HEK293 (cell line): Measurements from ENCODE around the gene BCR.

ENCODE experiments used
- CTCF ChIA-PET: fragments of 350-600 bp; formaldehyde crosslinking; extraction: SDS; loops from one replicate; lab custom pipeline; 2021; ENCODE audit warnings: antibody characterized with exemption; lab: Yijun Ruan, JAX
- POLR2A ChIA-PET: fragments of 300-600 bp; formaldehyde crosslinking; extraction: SDS; loops from one replicate; lab custom pipeline; 2020; ENCODE audit warnings: antibody characterized with exemption, inconsistent platforms; lab: Yijun Ruan, JAX
- H3K27ac ChIP-seq: fragments of 200-500 bp; sonication (Bioruptor generic); 2 replicates; pipeline ENCODE4 v1.5.1; 2014; ENCODE audit warnings: low read depth, low read length, control low read depth, inconsistent platforms; ENCODE audit errors: extremely low read depth
- H3K36me3 ChIP-seq, 2 experiments: fragments of 200-500 bp in 1 of 2; sonication (Bioruptor generic) in 1 of 2; 1 replicate in 1 of 2; 2 replicates in 1 of 2; pipeline ENCODE4 v1.5.1; 2014 to 2017; ENCODE audit warnings: inconsistent platforms in 2 of 2, low read length in 2 of 2; ENCODE audit not compliant: control insufficient read depth in 2 of 2, insufficient read depth in 1 of 2
- H3K4me1 ChIP-seq: fragments of 200-500 bp; sonication (Bioruptor generic); 2 replicates; pipeline ENCODE4 v1.5.1; 2014; ENCODE audit warnings: mild to moderate bottlenecking, low read length, inconsistent platforms; ENCODE audit not compliant: control insufficient read depth, insufficient read depth
- H3K4me3 ChIP-seq: 2 replicates; pipeline ENCODE4 v1.5.1; 2011; ENCODE audit warnings: low read depth, mild to moderate bottlenecking, control low read depth, low read length, moderate library complexity
- H3K9me3 ChIP-seq: fragments of 200-500 bp; sonication (Bioruptor generic); 2 replicates; pipeline ENCODE4 v1.5.1; 2014; ENCODE audit warnings: low read depth, low read length, inconsistent platforms; ENCODE audit not compliant: control insufficient read depth, insufficient read depth
- BCL11B ChIP-seq: fragments of 450-650 bp; formaldehyde crosslinking; IDR thresholded peaks from 2 replicates; pipeline ENCODE4 v1.5.1; 2016; ENCODE audit warnings: low read depth, missing biosample characterization, missing genetic modification characterization
- GFI1B ChIP-seq: fragments of 450-650 bp; formaldehyde crosslinking; IDR thresholded peaks from 2 replicates; pipeline ENCODE4 v1.5.1; 2016; ENCODE audit warnings: missing biosample characterization, missing genetic modification characterization
- GLI4 ChIP-seq: fragments of 450-650 bp; formaldehyde crosslinking; IDR thresholded peaks from 2 replicates; pipeline ENCODE4 v1.5.1; 2016; ENCODE audit warnings: missing biosample characterization, missing genetic modification characterization
- GLIS1 ChIP-seq: fragments of 450-650 bp; formaldehyde crosslinking; IDR thresholded peaks from 2 replicates; pipeline ENCODE4 v1.5.1; 2016; ENCODE audit warnings: missing biosample characterization, missing genetic modification characterization
- GLIS2 ChIP-seq: fragments of 450-650 bp; formaldehyde crosslinking; IDR thresholded peaks from 2 replicates; pipeline ENCODE4 v1.5.1; 2016; ENCODE audit warnings: missing biosample characterization, missing genetic modification characterization
- HOXC10 ChIP-seq: sonication (generic); formaldehyde crosslinking; IDR thresholded peaks from 2 replicates; pipeline ENCODE4 v1.8.1; 2023; ENCODE audit warnings: mild to moderate bottlenecking, missing genetic modification reagents
- KLF10 ChIP-seq: fragments of 450-650 bp; IDR thresholded peaks from 2 replicates; pipeline ENCODE4 v1.5.1; 2018; ENCODE audit warnings: missing biosample characterization, mild to moderate bottlenecking, missing genetic modification characterization
- RBAK ChIP-seq: fragments of 450-650 bp; formaldehyde crosslinking; IDR thresholded peaks from 2 replicates; pipeline ENCODE4 v1.5.1; 2016; ENCODE audit warnings: missing biosample characterization, missing genetic modification characterization
- ZBTB48 ChIP-seq: fragments of 450-650 bp; formaldehyde crosslinking; IDR thresholded peaks from 2 replicates; pipeline ENCODE4 v1.5.1; 2016; ENCODE audit warnings: missing biosample characterization, missing genetic modification characterization
- ZNF10 ChIP-seq: fragments of 450-650 bp; formaldehyde crosslinking; IDR thresholded peaks from 2 replicates; pipeline ENCODE4 v1.5.1; 2017; ENCODE audit warnings: missing biosample characterization, missing genetic modification characterization
- ZNF132 ChIP-seq: fragments of 450-650 bp; formaldehyde crosslinking; IDR thresholded peaks from 2 replicates; pipeline ENCODE4 v1.5.1; 2017; ENCODE audit warnings: missing biosample characterization, missing genetic modification characterization, borderline replicate concordance
- ZNF140 ChIP-seq: fragments of 450-650 bp; formaldehyde crosslinking; IDR thresholded peaks from 2 replicates; pipeline ENCODE4 v1.5.1; 2016; ENCODE audit warnings: missing biosample characterization, missing genetic modification characterization
- ZNF174 ChIP-seq: fragments of 450-650 bp; formaldehyde crosslinking; IDR thresholded peaks from 2 replicates; pipeline ENCODE4 v1.5.0; 2017; ENCODE audit warnings: missing biosample characterization, mild to moderate bottlenecking, missing genetic modification characterization
- ZNF37A ChIP-seq: fragments of 450-650 bp; IDR thresholded peaks from 2 replicates; pipeline ENCODE4 v1.5.1; 2018; ENCODE audit warnings: missing biosample characterization, missing genetic modification characterization
- ZNF391 ChIP-seq: fragments of 450-650 bp; formaldehyde crosslinking; IDR thresholded peaks from 2 replicates; pipeline ENCODE4 v1.5.1; 2016; ENCODE audit warnings: low read depth, missing biosample characterization, missing genetic modification characterization, borderline replicate concordance
- ZNF394 ChIP-seq: fragments of 450-650 bp; formaldehyde crosslinking; IDR thresholded peaks from 2 replicates; pipeline ENCODE4 v1.5.1; 2016; ENCODE audit warnings: missing biosample characterization, missing genetic modification characterization, mild to moderate bottlenecking, moderate library complexity, borderline replicate concordance
- ZNF530 ChIP-seq: fragments of 450-650 bp; formaldehyde crosslinking; IDR thresholded peaks from 2 replicates; pipeline ENCODE4 v1.5.1; 2016; ENCODE audit warnings: low read depth, missing biosample characterization, missing genetic modification characterization
- ZNF548 ChIP-seq: fragments of 450-650 bp; formaldehyde crosslinking; IDR thresholded peaks from 2 replicates; pipeline ENCODE4 v1.5.1; 2016; ENCODE audit warnings: missing biosample characterization, missing genetic modification characterization
- ZNF560 ChIP-seq: fragments of 450-650 bp; formaldehyde crosslinking; IDR thresholded peaks from 2 replicates; pipeline ENCODE4 v1.5.1; 2017; ENCODE audit warnings: missing biosample characterization, missing genetic modification characterization, borderline replicate concordance
- ZNF623 ChIP-seq: fragments of 450-650 bp; formaldehyde crosslinking; IDR thresholded peaks from 2 replicates; pipeline ENCODE4 v1.5.1; 2016; ENCODE audit warnings: missing biosample characterization, missing genetic modification characterization
- ZNF707 ChIP-seq: fragments of 450-650 bp; formaldehyde crosslinking; IDR thresholded peaks from 2 replicates; pipeline ENCODE4 v1.5.1; 2016; ENCODE audit warnings: missing biosample characterization, missing genetic modification characterization
- TF ChIP-seq, protein P1 (sequence below): fragments of 450-650 bp; IDR thresholded peaks from 2 replicates; pipeline ENCODE4 v1.5.1; 2018; ENCODE audit warnings: missing biosample characterization, mild to moderate bottlenecking, missing genetic modification characterization
- TF ChIP-seq, protein P2 (sequence below): fragments of 450-650 bp; formaldehyde crosslinking; IDR thresholded peaks from 2 replicates; pipeline ENCODE4 v1.5.1; 2016; ENCODE audit warnings: missing biosample characterization, missing genetic modification characterization
- TF ChIP-seq, protein P3 (sequence below): fragments of 450-650 bp; formaldehyde crosslinking; IDR thresholded peaks from 2 replicates; pipeline ENCODE4 v1.5.1; 2016; ENCODE audit warnings: missing biosample characterization, missing genetic modification characterization
- TF ChIP-seq, protein P4 (sequence below): fragments of 450-650 bp; formaldehyde crosslinking; IDR thresholded peaks from 2 replicates; pipeline ENCODE4 v1.5.1; 2016; ENCODE audit warnings: missing biosample characterization, missing genetic modification characterization
- TF ChIP-seq, protein P5 (sequence below): fragments of 450-650 bp; formaldehyde crosslinking; IDR thresholded peaks from 2 replicates; pipeline ENCODE4 v1.5.0; 2017; ENCODE audit warnings: missing biosample characterization, missing genetic modification characterization, borderline replicate concordance
- TF ChIP-seq, protein P6 (sequence below): fragments of 450-650 bp; formaldehyde crosslinking; IDR thresholded peaks from 2 replicates; pipeline ENCODE4 v1.5.1; 2016; ENCODE audit warnings: missing biosample characterization, missing genetic modification characterization

Gene BCR

DNA sequence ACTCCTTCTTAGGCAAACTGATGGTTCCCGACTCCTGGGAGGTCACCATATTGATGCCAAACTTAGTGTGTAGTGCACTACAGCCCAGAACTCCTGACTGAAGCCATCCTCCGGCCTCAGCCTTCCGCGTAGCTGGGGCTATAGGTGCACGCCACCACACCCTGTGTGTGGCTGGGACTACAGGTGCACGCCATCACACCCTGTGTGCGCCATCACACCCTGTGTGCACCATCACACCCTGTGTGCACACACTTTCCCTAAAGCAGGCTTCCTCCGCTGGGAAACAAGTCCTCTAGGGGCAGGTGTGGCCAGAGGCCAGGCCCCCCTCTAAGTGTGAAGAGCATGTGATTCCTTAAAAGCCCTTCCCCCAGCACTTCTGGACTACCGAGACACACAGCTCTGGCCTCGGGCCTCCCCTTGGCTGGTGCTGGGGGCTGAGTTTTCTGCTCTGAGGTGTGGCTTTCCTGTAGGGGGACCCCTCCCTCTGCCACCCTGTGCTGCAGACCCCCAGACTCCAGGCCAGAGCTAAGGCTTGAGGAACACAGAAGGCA, 81.7 kb downstream of the BCR start:
- CTCF ChIA-PET, result interaction anchor here (0.6 to 1.3 kb wide), 2 partner anchors 105 to 118 kb away, joined by 3 to 7 read pairs; no protein-coding TSS in a partner anchor

DNA sequence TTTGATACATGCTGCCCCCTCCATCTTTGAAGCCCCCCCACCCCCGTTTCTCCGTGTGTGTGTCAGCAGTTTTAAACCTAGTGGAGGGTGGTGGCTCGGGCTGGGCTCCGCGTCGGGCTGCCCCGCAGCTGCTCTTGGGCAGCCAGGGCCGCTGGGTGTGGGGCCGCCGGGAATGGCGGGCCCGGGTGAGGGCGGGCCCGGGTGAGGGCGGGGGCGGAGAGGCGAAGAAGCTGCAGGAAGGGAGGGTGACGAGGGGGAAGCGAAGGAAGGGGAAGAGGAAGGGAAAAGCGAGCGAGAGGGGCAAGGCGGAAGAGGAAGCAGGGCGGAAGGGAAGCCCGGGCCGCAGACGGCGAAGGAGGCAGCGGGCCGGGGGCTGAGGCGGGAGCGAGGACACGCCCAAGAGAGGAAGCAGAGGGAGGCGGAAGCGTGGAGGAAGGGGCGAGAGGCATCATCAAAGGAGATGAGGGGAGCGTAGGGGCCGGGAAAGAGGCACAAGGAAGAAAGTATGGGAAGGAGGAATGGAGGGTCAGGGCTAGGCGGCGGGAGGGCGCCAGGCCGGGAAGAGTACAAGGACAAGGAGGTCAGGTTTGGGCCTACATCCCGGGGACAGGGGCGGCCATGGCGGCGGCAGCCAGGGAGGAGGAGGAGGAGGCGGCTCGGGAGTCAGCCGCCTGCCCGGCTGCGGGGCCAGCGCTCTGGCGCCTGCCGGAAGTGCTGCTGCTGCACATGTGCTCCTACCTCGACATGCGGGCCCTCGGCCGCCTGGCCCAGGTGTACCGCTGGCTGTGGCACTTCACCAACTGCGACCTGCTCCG, 82.4 kb downstream of the BCR start:
- Histone ChIP-seq H3K9me3 (no peaks in the 10 kb centered on the region), H3K27ac (no peak overlapping the region), H3K4me1 (no peaks in the 10 kb centered on the region), H3K36me3 (peaks cover 0 to 90% of the 10 kb centered on the region in 2 experiments; a peak in 1 of 3 replicates), H3K4me3 (no peak overlapping the region)
- CTCF ChIA-PET, result interaction anchor here (1.3 kb wide), 1 partner anchor 106 kb away, joined by 7 read pairs; no protein-coding TSS in a partner anchor
- POLR2A ChIA-PET, result no interaction called here
- TF ChIP-seq GFI1B (tag by site-specific recombination) (no peak), RBAK (tag by site-specific recombination) (no peak), ZNF391 (tag by site-specific recombination) (no peak), HOXC10 (no peak), GLIS1 (tag by site-specific recombination) (no peak), ZNF560 (no peak)
- TF ChIP-seq, protein P1, sequence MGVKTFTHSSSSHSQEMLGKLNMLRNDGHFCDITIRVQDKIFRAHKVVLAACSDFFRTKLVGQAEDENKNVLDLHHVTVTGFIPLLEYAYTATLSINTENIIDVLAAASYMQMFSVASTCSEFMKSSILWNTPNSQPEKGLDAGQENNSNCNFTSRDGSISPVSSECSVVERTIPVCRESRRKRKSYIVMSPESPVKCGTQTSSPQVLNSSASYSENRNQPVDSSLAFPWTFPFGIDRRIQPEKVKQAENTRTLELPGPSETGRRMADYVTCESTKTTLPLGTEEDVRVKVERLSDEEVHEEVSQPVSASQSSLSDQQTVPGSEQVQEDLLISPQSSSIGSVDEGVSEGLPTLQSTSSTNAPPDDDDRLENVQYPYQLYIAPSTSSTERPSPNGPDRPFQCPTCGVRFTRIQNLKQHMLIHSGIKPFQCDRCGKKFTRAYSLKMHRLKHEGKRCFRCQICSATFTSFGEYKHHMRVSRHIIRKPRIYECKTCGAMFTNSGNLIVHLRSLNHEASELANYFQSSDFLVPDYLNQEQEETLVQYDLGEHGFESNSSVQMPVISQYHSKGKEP (tag by site-specific recombination), result no peak
- TF ChIP-seq, protein P2, sequence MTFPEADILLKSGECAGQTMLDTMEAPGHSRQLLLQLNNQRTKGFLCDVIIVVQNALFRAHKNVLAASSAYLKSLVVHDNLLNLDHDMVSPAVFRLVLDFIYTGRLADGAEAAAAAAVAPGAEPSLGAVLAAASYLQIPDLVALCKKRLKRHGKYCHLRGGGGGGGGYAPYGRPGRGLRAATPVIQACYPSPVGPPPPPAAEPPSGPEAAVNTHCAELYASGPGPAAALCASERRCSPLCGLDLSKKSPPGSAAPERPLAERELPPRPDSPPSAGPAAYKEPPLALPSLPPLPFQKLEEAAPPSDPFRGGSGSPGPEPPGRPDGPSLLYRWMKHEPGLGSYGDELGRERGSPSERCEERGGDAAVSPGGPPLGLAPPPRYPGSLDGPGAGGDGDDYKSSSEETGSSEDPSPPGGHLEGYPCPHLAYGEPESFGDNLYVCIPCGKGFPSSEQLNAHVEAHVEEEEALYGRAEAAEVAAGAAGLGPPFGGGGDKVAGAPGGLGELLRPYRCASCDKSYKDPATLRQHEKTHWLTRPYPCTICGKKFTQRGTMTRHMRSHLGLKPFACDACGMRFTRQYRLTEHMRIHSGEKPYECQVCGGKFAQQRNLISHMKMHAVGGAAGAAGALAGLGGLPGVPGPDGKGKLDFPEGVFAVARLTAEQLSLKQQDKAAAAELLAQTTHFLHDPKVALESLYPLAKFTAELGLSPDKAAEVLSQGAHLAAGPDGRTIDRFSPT, result no peak
- TF ChIP-seq, protein P3, sequence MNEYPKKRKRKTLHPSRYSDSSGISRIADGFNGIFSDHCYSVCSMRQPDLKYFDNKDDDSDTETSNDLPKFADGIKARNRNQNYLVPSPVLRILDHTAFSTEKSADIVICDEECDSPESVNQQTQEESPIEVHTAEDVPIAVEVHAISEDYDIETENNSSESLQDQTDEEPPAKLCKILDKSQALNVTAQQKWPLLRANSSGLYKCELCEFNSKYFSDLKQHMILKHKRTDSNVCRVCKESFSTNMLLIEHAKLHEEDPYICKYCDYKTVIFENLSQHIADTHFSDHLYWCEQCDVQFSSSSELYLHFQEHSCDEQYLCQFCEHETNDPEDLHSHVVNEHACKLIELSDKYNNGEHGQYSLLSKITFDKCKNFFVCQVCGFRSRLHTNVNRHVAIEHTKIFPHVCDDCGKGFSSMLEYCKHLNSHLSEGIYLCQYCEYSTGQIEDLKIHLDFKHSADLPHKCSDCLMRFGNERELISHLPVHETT, result no peak

More for the DNA sequence above, 81.7 kb downstream of the BCR start:
- H3K36me3 ChIP-seq, result peaks cover 0 to 90% of the 10 kb centered on the region in 2 experiments; a peak in 1 of 3 replicates
- no peaks in the 10 kb centered on the region for H3K4me1 ChIP-seq
- H3K4me3 ChIP-seq, result no peak overlapping the region
- POLR2A ChIA-PET, result no interaction called here
- no peak for TF ChIP-seq BCL11B (tag by site-specific recombination)
- no peak for TF ChIP-seq ZNF394 (tag by site-specific recombination)
- TF ChIP-seq ZNF174 (tag by site-specific recombination), result no peak
- TF ChIP-seq, protein P4, sequence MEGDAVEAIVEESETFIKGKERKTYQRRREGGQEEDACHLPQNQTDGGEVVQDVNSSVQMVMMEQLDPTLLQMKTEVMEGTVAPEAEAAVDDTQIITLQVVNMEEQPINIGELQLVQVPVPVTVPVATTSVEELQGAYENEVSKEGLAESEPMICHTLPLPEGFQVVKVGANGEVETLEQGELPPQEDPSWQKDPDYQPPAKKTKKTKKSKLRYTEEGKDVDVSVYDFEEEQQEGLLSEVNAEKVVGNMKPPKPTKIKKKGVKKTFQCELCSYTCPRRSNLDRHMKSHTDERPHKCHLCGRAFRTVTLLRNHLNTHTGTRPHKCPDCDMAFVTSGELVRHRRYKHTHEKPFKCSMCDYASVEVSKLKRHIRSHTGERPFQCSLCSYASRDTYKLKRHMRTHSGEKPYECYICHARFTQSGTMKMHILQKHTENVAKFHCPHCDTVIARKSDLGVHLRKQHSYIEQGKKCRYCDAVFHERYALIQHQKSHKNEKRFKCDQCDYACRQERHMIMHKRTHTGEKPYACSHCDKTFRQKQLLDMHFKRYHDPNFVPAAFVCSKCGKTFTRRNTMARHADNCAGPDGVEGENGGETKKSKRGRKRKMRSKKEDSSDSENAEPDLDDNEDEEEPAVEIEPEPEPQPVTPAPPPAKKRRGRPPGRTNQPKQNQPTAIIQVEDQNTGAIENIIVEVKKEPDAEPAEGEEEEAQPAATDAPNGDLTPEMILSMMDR, result no peak
- TF ChIP-seq, protein P5, sequence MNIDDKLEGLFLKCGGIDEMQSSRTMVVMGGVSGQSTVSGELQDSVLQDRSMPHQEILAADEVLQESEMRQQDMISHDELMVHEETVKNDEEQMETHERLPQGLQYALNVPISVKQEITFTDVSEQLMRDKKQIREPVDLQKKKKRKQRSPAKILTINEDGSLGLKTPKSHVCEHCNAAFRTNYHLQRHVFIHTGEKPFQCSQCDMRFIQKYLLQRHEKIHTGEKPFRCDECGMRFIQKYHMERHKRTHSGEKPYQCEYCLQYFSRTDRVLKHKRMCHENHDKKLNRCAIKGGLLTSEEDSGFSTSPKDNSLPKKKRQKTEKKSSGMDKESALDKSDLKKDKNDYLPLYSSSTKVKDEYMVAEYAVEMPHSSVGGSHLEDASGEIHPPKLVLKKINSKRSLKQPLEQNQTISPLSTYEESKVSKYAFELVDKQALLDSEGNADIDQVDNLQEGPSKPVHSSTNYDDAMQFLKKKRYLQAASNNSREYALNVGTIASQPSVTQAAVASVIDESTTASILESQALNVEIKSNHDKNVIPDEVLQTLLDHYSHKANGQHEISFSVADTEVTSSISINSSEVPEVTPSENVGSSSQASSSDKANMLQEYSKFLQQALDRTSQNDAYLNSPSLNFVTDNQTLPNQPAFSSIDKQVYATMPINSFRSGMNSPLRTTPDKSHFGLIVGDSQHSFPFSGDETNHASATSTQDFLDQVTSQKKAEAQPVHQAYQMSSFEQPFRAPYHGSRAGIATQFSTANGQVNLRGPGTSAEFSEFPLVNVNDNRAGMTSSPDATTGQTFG (tag by site-specific recombination), result no peak
- TF ChIP-seq ZNF548 (tag by site-specific recombination), result no peak
- TF ChIP-seq ZNF623 (tag by site-specific recombination), result no peak
- no peak for TF ChIP-seq ZNF140
- TF ChIP-seq ZNF37A, result no peak
- no peak for TF ChIP-seq ZNF707 (tag by site-specific recombination)
- TF ChIP-seq, protein P6, sequence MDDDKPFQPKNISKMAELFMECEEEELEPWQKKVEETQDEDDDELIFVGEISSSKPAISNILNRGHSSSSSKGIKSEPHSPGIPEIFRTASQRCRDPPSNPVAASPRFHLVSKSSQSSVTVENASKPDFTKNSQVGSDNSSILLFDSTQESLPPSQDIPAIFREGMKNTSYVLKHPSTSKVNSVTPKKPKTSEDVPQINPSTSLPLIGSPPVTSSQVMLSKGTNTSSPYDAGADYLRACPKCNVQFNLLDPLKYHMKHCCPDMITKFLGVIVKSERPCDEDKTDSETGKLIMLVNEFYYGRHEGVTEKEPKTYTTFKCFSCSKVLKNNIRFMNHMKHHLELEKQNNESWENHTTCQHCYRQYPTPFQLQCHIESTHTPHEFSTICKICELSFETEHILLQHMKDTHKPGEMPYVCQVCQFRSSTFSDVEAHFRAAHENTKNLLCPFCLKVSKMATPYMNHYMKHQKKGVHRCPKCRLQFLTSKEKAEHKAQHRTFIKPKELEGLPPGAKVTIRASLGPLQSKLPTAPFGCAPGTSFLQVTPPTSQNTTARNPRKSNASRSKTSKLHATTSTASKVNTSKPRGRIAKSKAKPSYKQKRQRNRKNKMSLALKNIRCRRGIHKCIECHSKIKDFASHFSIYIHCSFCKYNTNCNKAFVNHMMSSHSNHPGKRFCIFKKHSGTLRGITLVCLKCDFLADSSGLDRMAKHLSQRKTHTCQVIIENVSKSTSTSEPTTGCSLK, result no peak
- no peak for TF ChIP-seq ZNF530 (tag by site-specific recombination)
- TF ChIP-seq ZNF10 (tag by site-specific recombination), result no peak
- TF ChIP-seq ZNF132 (tag by site-specific recombination), result no peak
- TF ChIP-seq ZBTB48 (tag by site-specific recombination), result no peak
- TF ChIP-seq GLI4 (tag by site-specific recombination), result no peak
- TF ChIP-seq KLF10 (tag by site-specific recombination), result no peak
- TF ChIP-seq GLIS2, result no peak
- TF ChIP-seq, all 188 proteins: peak for 0
- Histone ChIP-seq H3K9me3 (no peaks in the 10 kb centered on the region), H3K27ac (no peak overlapping the region)
